H9 (cell line): Measurements from ENCODE around the gene SEC14L5. TPM values are rescaled to one million over a fixed set of nuclear protein-coding genes. Genes with fewer than 3 reads are reported as not detected.

Experiments
- DNase-seq: peaks from one replicate; pipeline ENCODE4 v3.0.0-alpha.2; 2017
- H2AFZ ChIP-seq: one replicate; pipeline ENCODE4 v1.6.1; 2013; ENCODE audit warnings: mild to moderate bottlenecking, low read length, control low read depth, moderate library complexity
- H2AK5ac ChIP-seq: 2 replicates; pipeline ENCODE4 v1.6.1; 2013; ENCODE audit warnings: low read length, control low read depth, mixed read lengths; ENCODE audit not compliant: insufficient read length
- H2BK120ac ChIP-seq: one replicate; pipeline ENCODE4 v1.6.1; 2013; ENCODE audit warnings: low read depth, mild to moderate bottlenecking, low read length, control low read depth, inconsistent platforms; ENCODE audit not compliant: poor library complexity, severe bottlenecking
- H2BK12ac ChIP-seq: 2 replicates; pipeline ENCODE4 v1.6.1; 2013; ENCODE audit warnings: low read length, control low read depth, mixed read lengths, low read depth; ENCODE audit not compliant: insufficient read length
- H2BK15ac ChIP-seq: 2 replicates; pipeline ENCODE4 v1.6.1; 2013; ENCODE audit warnings: low read depth, low read length, control low read depth
- H2BK20ac ChIP-seq: one replicate; pipeline ENCODE4 v1.6.1; 2013; ENCODE audit warnings: low read depth, mild to moderate bottlenecking, low read length, control low read depth, inconsistent platforms; ENCODE audit not compliant: poor library complexity, severe bottlenecking
- H2BK5ac ChIP-seq: 2 replicates; pipeline ENCODE4 v1.6.1; 2013; ENCODE audit warnings: low read length, control low read depth, mixed read lengths; ENCODE audit not compliant: insufficient read length
- H3K14ac ChIP-seq: 2 replicates; pipeline ENCODE4 v1.6.1; 2013; ENCODE audit warnings: low read length, control low read depth; ENCODE audit not compliant: insufficient read depth
- H3K18ac ChIP-seq: 2 replicates; pipeline ENCODE4 v1.6.1; 2013; ENCODE audit warnings: low read depth, mild to moderate bottlenecking, mixed read lengths, low read length, control low read depth; ENCODE audit not compliant: insufficient read length
- H3K23ac ChIP-seq: 2 replicates; pipeline ENCODE4 v1.6.1; 2013; ENCODE audit warnings: low read length, control low read depth, mixed read lengths, low read depth; ENCODE audit not compliant: insufficient read length
- H3K23me2 ChIP-seq: 2 replicates; pipeline ENCODE4 v1.6.1; 2013; ENCODE audit warnings: low read depth, mild to moderate bottlenecking, mixed read lengths, low read length, control low read depth; ENCODE audit not compliant: insufficient read length, poor library complexity, severe bottlenecking
- H3K27ac ChIP-seq: 2 replicates; pipeline ENCODE4 v1.5.1; 2013; ENCODE audit warnings: low read length, control low read depth, mixed read lengths, low read depth; ENCODE audit not compliant: insufficient read length
- H3K27me3 ChIP-seq: 2 replicates; pipeline ENCODE4 v1.6.1; 2013; ENCODE audit warnings: low read length, control low read depth, inconsistent platforms; ENCODE audit not compliant: insufficient read depth
- H3K4ac ChIP-seq: 2 replicates; pipeline ENCODE4 v1.6.1; 2013; ENCODE audit warnings: low read depth, mild to moderate bottlenecking, control low read depth, inconsistent platforms, low read length, moderate library complexity
- H3K4me1 ChIP-seq: 2 replicates; pipeline ENCODE4 v1.6.1; 2013; ENCODE audit warnings: low read length, control low read depth, inconsistent platforms; ENCODE audit not compliant: insufficient read depth
- H3K4me2 ChIP-seq: 2 replicates; pipeline ENCODE4 v1.6.1; 2013; ENCODE audit warnings: low read length, control low read depth, mixed read lengths; ENCODE audit not compliant: insufficient read length, insufficient read depth
- H3K56ac ChIP-seq: 2 replicates; pipeline ENCODE4 v1.6.1; 2013; ENCODE audit warnings: low read depth, mild to moderate bottlenecking, mixed read lengths, low read length, control low read depth; ENCODE audit not compliant: insufficient read length
- H3K79me1 ChIP-seq: 2 replicates; pipeline ENCODE4 v1.6.1; 2013; ENCODE audit warnings: low read depth, mild to moderate bottlenecking, moderate library complexity, low read length, control low read depth, inconsistent platforms; ENCODE audit not compliant: insufficient read depth, poor library complexity, severe bottlenecking
- H3K79me2 ChIP-seq: 2 replicates; pipeline ENCODE4 v1.6.1; 2013; ENCODE audit warnings: low read length, control low read depth, inconsistent platforms; ENCODE audit not compliant: insufficient read depth
- H3K9ac ChIP-seq: 2 replicates; pipeline ENCODE4 v1.6.1; 2013; ENCODE audit warnings: low read length, control low read depth, mixed read lengths; ENCODE audit not compliant: insufficient read length; ENCODE audit errors: extremely low read depth
- H3K9me3 ChIP-seq: one replicate; pipeline ENCODE4 v1.6.1; 2013; ENCODE audit warnings: low read depth, low read length, inconsistent platforms; ENCODE audit not compliant: control insufficient read depth
- H3T11ph ChIP-seq: one replicate; pipeline ENCODE4 v1.6.1; 2013; ENCODE audit warnings: mild to moderate bottlenecking, low read length, control low read depth, inconsistent platforms
- H4K20me1 ChIP-seq: one replicate; pipeline ENCODE4 v1.6.1; 2013; ENCODE audit not compliant: control insufficient read depth, insufficient read length, insufficient read depth
- H4K5ac ChIP-seq: 2 replicates; pipeline ENCODE4 v1.6.1; 2013; ENCODE audit warnings: low read depth, mild to moderate bottlenecking, mixed read lengths, low read length, control low read depth; ENCODE audit not compliant: insufficient read length
- H4K8ac ChIP-seq: replicated peaks from 2 replicates; pipeline ENCODE4 v1.6.1; 2013; ENCODE audit warnings: low read length, control low read depth, mixed read lengths, low read depth; ENCODE audit not compliant: insufficient read length
- H4K91ac ChIP-seq: 2 replicates; pipeline ENCODE4 v1.6.1; 2013; ENCODE audit warnings: low read depth, mild to moderate bottlenecking, moderate library complexity, mixed read lengths, low read length, control low read depth; ENCODE audit not compliant: insufficient read length
- H3K27ac Mint-ChIP-seq, 3 experiments: 2 replicates in 2 of 3; 3 replicates in 1 of 3; pipeline ENCODE4 v1.8.0; 2020 to 2021; ENCODE audit warnings: mixed read lengths in 3 of 3, mild to moderate bottlenecking in 1 of 3, moderate library complexity in 1 of 3
- H3K27me3 Mint-ChIP-seq: 2 replicates; pipeline ENCODE4 v1.8.0; 2021; ENCODE audit warnings: low read depth, mild to moderate bottlenecking, moderate library complexity, mixed read lengths
- H3K36me3 Mint-ChIP-seq, 3 experiments: 2 replicates in 2 of 3; 3 replicates in 1 of 3; pipeline ENCODE4 v1.8.0; 2020 to 2021; ENCODE audit warnings: low read depth in 3 of 3, mixed read lengths in 3 of 3; ENCODE audit not compliant: insufficient read depth in 1 of 3
- H3K4me1 Mint-ChIP-seq, 2 experiments: 2 replicates each; pipeline ENCODE4 v1.8.0; 2020; ENCODE audit warnings: mixed read lengths in 2 of 2
- H3K4me3 Mint-ChIP-seq, 2 experiments: 2 replicates in 1 of 2; 3 replicates in 1 of 2; pipeline ENCODE4 v1.8.0; 2020 to 2021; ENCODE audit warnings: mild to moderate bottlenecking in 2 of 2, mixed read lengths in 2 of 2, moderate library complexity in 1 of 2
- H3K9me3 Mint-ChIP-seq, 2 experiments: 2 replicates in 1 of 2; 3 replicates in 1 of 2; pipeline ENCODE4 v1.8.0; 2020; ENCODE audit warnings: mild to moderate bottlenecking in 2 of 2, mixed read lengths in 2 of 2, moderate library complexity in 1 of 2
- WGBS: extraction: QIAGEN DNeasy Blood & Tissue Kit; methylation state at CpG from one replicate; pipeline ENCODE4 v1.1.7; 2013; ENCODE audit warnings: missing lambda C conversion rate, low lambda C conversion rate, mixed read lengths; ENCODE audit not compliant: insufficient read length; ENCODE audit errors: extremely low coverage; 5-methylcytosine and 5-hydroxymethylcytosine counted together
- total RNA-seq: library from RNA; stranded (reverse); gene quantifications from 2 replicates; pipeline ENCODE4 v1.2.1, GENCODE V29; 2021
- TF ChIP-seq, protein P1 (sequence below): fragments of 200-600 bp; sonication (generic); conservative IDR thresholded peaks from 3 replicates; pipeline ENCODE4 v1.8.0; 2021; ENCODE audit warnings: antibody characterized with exemption, mild to moderate bottlenecking

SEC14L5 gene
- total RNA-seq, 1 experiment from 2014 or later, result 4.1 TPM

DNA sequence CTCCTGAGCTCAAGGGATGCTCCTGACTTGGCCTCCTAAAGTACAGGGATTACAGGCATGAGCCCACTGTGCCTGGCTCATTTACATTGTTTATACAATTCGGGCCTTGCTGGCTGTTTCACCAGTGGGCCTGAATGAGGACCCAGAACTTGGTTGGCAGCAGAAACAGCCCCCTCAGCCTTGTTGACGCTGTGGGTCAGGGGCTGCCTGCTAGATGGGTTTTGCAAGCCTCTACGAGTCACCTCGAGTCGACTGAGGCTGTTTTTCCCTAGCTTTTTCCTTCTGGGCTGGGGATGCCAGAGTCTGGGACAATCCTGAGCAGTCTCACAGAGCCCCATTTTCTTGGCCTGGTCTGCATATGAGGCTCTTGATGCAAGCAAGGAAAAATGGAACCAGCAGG, 37.3 kb upstream of the SEC14L5 start:
- peaks cover 0 to 1% (median 0%) of the 10 kb centered on the region in 3 experiments; a peak in 2 of 7 replicates for H3K36me3 Mint-ChIP-seq
- no peak overlapping the region for H3K4me3 Mint-ChIP-seq
- Histone ChIP-seq H3K23ac (no peak overlapping the region), H2BK20ac (no peak overlapping the region), H4K20me1 (no peaks in the 10 kb centered on the region), H3T11ph (no peak overlapping the region), H3K27me3 (no peaks in the 10 kb centered on the region), H2BK5ac (no peak overlapping the region), H4K8ac (no peak overlapping the region), H3K4me2 (no peak overlapping the region), H3K4ac (no peak overlapping the region), H2AFZ (no peak overlapping the region), H3K14ac (no peak overlapping the region), H3K9ac (no peak overlapping the region), H2BK120ac (no peak overlapping the region), H3K79me1 (no peaks in the 10 kb centered on the region), H3K18ac (no peak overlapping the region), H3K27ac (no peak overlapping the region), H2AK5ac (no peak overlapping the region), H2BK15ac (no peak overlapping the region), H4K91ac (no peak overlapping the region), H3K56ac (no peak overlapping the region), H4K5ac (no peak overlapping the region), H3K4me1 (peaks cover 4% of the 10 kb centered on the region), H2BK12ac (no peak overlapping the region), H3K23me2 (no peaks in the 10 kb centered on the region), H3K9me3 (no peaks in the 10 kb centered on the region), H3K79me2 (no peaks in the 10 kb centered on the region)
- TF ChIP-seq, protein P1, sequence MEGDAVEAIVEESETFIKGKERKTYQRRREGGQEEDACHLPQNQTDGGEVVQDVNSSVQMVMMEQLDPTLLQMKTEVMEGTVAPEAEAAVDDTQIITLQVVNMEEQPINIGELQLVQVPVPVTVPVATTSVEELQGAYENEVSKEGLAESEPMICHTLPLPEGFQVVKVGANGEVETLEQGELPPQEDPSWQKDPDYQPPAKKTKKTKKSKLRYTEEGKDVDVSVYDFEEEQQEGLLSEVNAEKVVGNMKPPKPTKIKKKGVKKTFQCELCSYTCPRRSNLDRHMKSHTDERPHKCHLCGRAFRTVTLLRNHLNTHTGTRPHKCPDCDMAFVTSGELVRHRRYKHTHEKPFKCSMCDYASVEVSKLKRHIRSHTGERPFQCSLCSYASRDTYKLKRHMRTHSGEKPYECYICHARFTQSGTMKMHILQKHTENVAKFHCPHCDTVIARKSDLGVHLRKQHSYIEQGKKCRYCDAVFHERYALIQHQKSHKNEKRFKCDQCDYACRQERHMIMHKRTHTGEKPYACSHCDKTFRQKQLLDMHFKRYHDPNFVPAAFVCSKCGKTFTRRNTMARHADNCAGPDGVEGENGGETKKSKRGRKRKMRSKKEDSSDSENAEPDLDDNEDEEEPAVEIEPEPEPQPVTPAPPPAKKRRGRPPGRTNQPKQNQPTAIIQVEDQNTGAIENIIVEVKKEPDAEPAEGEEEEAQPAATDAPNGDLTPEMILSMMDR, result no peak
- H3K27ac Mint-ChIP-seq, result no peak overlapping the region
- peaks cover 31 to 34% of the 10 kb centered on the region in 2 experiments for H3K4me1 Mint-ChIP-seq
- no peaks in the 10 kb centered on the region; the same call in 1 of the 2 replicates for H3K27me3 Mint-ChIP-seq
- no peak for DNase-seq
- no CpG with 5 or more reads among the region's 5 CpGs for WGBS
- H3K9me3 Mint-ChIP-seq, result no peaks in the 10 kb centered on the region
